Femur (tissue), 1 donor: ENCODE results near the gene BEST4.
A peak's percentile ranks its signal among the peaks of the same experiment; 100 is the strongest.
"Not testable (repeated sequence)": the region's sequence is repeated elsewhere in the genome, so short reads cannot be mapped to it uniquely, and the experiment has no call there.

Experiments used
- DNase-seq: peaks from one replicate; pipeline ENCODE4 v3.0.0-alpha.2; 2017

BEST4 gene

GRCh38 chr1:44801491-44802305, 13.7 kb upstream of the BEST4 start:
- DNase-seq: no peak

- peak; percentile 99 for DNase-seq
Measured at GRCh38 chr1:44799770-44800584, 12.0 kb upstream of the BEST4 start, which contains the start of gene PLK3. PLK3 (plus strand) TSS chr1:44800377; CDS start chr1:44800464, 87 bp downstream.

GRCh38 chr1:44798481-44799365, 10.8 kb upstream of the BEST4 start:
- DNase-seq: no peak

GRCh38 chr1:44797886-44798285, 9.9 kb upstream of the BEST4 start:
- DNase-seq: not testable (repeated sequence)

DNA sequence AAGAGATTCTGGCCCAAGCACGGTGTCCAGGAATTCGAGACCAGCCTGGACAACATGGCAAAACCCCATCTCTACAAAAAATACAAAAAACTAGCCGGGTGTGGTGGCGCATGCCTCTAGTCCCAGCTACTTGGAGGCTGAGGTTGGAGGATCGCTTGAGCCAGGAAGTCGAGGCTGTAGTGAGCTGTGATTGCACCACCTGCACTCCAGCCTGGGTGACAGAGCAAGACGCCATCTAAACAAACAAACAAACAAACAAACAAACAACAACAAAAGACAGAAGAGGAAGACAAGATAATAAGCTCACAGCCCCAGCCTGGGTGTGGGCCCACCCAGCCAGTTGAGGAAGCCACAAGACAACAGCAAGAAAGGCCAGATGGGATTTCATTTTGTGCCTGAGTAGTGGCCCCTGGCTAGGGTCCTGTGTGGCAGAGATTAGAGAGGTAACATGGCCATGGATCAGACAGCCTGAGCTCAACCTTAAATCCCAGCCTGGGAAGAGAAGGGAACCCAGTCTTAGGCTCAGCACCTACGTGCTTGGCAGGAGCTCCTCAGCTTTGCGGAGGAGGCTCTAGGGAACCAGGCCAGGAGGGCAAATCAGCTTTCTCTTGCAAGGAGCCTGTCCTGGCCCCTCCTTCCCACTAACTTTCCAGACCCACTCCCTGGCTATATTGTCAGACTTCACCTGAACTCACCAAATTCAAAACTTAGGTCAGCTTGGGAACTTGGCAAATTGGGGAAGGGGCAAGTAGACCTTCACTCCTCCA, 4.9 kb upstream of the BEST4 start:
- DNase-seq: no peak

DNA sequence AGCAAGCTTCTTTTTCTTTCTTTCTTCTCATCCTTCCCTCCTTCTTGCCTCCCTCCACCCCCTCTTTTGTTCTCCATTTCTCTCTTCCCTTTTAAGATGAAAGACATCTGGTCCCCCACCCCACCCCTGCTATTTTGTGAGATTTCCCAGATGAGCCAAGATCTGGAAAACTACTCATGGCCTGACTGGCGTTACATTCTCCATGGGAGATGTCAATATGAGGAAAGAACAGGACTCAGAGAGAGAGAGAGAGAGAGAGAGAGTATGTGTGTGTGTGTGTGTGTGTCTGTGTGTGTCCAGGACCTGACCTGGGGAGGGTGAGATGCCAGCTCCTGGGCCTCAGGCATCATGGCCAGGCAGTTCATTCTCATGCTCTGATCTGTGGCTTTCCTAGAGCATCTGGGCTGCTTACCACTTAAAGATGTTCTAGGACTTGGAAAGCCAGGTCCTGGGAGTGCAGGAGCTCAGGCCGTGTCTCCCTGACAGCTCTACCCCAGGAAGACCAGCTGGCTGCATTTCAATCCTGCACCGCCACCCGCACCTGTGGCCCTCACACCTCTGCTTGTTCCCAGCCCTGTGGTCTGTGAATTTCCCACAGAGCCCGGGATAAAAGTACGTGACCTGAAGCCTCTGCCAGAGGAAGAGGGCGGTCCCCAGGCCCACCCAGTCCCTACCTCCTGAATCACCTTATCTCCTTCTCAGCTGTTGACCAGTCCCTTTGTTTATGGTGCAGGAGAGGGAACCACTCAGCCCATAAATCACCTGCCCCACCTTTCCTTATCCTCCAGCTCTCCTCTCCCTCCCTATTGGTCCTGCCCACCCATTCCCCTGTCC, 3.2 kb upstream of the BEST4 start:
- DNase-seq: no peak

DNA sequence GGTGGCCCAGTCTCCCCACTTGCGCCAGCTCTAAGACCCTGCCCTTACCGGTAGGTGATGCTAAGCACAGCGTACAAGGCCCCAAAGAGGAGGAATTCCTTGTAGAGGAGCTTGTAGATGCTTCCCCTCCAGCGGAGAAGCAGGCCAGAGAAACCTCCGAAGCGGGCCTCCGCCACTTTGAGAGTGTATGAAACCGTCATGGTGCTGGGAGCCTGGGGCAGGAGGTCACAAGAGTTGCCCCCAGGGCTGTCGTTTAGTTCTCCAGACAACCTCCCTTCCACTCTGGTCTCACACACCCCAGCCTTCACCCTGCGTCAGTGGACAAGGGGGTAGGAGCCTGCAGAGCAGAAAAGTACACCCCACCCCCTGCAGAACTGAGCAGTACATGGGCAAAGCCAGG, 464 bp downstream of the BEST4 start:
- no peak for DNase-seq

DNA sequence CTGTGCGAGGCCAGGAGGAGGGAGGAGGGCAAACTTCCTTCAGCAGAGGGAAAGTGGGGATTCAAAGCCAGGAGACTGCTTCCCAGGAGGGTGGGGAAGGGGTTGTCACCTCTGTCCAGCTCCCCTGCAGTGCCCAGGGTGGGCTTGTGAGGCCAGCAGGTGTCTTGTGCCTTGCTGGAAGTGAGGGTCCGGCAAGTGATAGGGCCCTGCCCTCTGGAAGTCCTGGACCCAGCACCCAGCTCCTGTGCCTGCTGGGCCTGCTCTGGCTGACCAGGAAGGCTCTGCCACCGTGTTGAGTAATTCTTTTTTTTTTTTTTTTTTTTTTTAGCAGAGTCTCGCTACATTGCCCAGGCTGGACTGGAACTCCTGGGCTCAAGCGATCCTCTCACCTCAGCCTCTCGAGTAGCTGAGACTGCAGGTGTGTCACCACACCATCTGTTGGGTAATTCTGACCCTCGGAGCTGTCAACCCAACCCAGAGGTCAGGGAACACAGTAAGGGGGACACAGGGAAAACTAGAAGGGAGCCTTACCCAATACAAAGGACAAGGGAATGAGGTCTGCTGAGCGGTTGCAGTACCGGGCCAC, 1.0 kb downstream of the BEST4 start:
- no peak for DNase-seq

- DNase-seq: peak; percentile 78
Measured at GRCh38 chr1:44786138-44786840, 1.7 kb downstream of the BEST4 start.

DNA sequence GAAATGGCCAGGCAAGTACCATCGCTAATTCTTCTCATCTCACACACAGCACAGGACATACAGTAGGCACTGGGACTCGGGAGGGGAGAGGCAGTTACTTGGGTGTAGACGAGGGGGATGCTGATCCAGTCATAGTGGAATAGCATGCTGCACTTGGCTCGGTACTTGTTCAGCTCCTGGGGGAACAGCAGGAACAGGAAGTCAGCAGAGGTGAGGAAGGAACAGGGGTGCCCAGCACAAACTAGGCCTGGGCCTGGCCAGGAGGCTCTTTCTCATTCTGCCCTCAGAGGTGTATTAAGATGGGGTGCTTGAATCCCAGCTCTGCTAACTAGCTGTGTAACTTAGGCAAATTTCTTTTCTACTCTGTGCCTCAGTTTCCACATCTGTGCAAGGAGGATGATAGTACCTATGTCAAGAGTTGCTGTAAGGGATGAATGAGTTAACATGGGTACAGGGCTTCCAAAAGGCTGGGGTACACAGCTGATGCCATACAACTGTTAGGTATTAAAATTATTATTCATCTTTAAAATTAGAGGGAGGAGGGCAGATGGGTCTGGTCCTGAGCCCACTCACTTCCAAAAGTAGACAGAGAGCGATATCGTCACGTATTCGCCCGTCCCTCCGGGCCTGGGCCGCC, 2.4 kb downstream of the BEST4 start:
- no peak for DNase-seq

GRCh38 chr1:44785029-44785380, 3.0 kb downstream of the BEST4 start:
- no peak for DNase-seq

GRCh38 chr1:44784094-44785028, 3.6 kb downstream of the BEST4 start:
- DNase-seq: no peak

GRCh38 chr1:44783697-44784093, 4.3 kb downstream of the BEST4 start:
- no peak for DNase-seq

DNA sequence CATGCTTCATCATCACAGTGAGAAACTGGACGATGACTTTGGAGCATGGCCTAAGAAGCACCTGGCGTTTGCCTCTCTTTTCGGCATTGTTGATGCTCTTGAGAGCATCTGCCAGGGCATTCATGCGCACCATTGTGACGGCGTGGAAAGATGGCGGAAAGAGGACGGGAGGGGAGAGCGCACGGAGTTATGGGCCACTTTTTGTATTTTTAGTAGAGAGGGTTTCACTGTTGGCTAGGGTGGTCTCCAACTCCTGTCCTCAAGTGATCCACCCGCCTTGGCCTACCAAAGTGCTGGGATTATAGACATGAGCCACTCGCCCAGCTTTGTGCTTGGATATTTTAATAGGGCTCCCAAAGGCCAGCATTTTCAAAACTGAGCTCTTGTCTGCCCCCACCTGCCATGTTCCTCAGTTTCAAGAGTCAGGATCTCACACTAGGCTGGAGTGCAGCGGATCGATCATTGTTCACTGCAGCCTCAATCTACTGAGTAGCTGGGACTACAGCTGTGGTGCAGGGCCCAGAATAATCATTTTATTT, 7.3 kb downstream of the BEST4 start:
- DNase-seq: no peak

GRCh38 chr1:44778705-44779576, 9.0 kb downstream of the BEST4 start:
- no peak for DNase-seq

DNA sequence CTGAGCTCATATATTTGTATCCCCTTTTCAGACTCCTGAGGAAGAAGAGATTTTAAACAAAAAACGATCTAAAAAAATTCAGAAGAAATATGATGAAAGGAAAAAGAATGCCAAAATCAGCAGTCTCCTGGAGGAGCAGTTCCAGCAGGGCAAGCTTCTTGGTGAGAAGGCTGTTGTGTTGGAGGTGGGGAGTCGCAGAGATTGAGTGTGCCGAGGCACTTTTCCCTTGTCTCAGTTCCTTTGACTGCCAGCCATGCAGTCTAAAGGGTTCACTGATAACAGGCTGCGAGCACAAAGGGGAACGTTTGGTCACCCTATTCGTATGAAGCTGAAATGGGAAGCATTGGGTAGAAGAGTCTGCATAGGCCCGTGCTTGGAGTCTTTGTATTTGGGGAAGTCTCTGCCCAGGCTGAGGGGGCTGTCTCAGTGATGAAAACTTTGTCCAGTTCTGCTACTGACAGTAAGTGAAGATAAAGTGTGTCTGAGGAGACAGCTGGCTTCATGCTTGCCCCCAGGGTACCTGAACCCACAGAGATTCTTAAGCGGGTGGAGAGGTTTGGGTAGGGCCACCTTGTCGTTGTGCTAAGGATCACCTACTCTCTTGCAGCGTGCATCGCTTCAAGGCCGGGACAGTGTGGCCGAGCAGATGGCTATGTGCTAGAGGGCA, 9.9 kb downstream of the BEST4 start:
- no peak for DNase-seq

- DNase-seq: no peak
Measured at GRCh38 chr1:44777547-44777946, 10.4 kb downstream of the BEST4 start.
